ENCODE measurements around the gene HOPX.

The HOPX gene

GRCh38 chr4:56649445-56650261 lies 31.4 kb downstream of the HOPX start:
- H3K4me3 ChIP-seq (ENCODE audit: low read depth, low read length), result no peak overlapping the region
- ChIA-PET CTCF (interaction anchor here (1.1 to 2.9 kb wide), 5 partner anchors 8 to 187 kb away, joined by 3 to 8 read pairs (median 5); no protein-coding TSS in a partner anchor), POLR2A (no interaction called here)
- DNase-seq (ENCODE audit: low read depth, low spot score), result no peak
- TF ChIP-seq CTCF (IDR thresholded peaks at IDR 0.05; ENCODE audit: insufficient read depth, low read length, missing control alignments), result no peak

- DNase-seq (ENCODE audit: low read depth, low spot score), result no peak
- ChIA-PET POLR2A (no interaction called here), CTCF (interaction anchor here (1.3 to 2.9 kb wide), 3 partner anchors 33 to 151 kb away, joined by 5 to 8 read pairs (median 7); no protein-coding TSS in a partner anchor)
- H3K4me3 ChIP-seq (ENCODE audit: low read depth, low read length), result no peak overlapping the region
- no peak for TF ChIP-seq CTCF (IDR thresholded peaks at IDR 0.05; ENCODE audit: insufficient read depth, low read length, missing control alignments)
Measured at GRCh38 chr4:56648824-56649151, 32.3 kb downstream of the HOPX start.

- H3K4me3 ChIP-seq (ENCODE audit: low read depth, low read length), result no peak overlapping the region
- ChIA-PET POLR2A (no interaction called here), CTCF (interaction anchor here (1.3 to 2.9 kb wide), 3 partner anchors 12 to 72 kb away, joined by 3 to 7 read pairs (median 5); no protein-coding TSS in a partner anchor)
- no peak for DNase-seq (ENCODE audit: low read depth, low spot score)
- no peak for TF ChIP-seq CTCF (IDR thresholded peaks at IDR 0.05; ENCODE audit: insufficient read depth, low read length, missing control alignments)
Measured at GRCh38 chr4:56648021-56648823, 32.9 kb downstream of the HOPX start.

GRCh38 chr4:56646341-56646740 lies 34.8 kb downstream of the HOPX start:
- ChIA-PET POLR2A (no interaction called here), CTCF (interaction anchor here (0.6 kb wide), 1 partner anchor 27 kb away, joined by 3 read pairs; no protein-coding TSS in a partner anchor)
- no peak overlapping the region for H3K4me3 ChIP-seq (ENCODE audit: low read depth, low read length)
- DNase-seq (ENCODE audit: low read depth, low spot score), result no peak
- no peak for TF ChIP-seq CTCF (IDR thresholded peaks at IDR 0.05; ENCODE audit: insufficient read depth, low read length, missing control alignments)

GRCh38 chr4:56643596-56643995 lies 37.5 kb downstream of the HOPX start:
- H3K4me3 ChIP-seq (ENCODE audit: low read depth, low read length), result no peak overlapping the region
- DNase-seq (ENCODE audit: low read depth, low spot score), result no peak
- no peak for TF ChIP-seq CTCF (IDR thresholded peaks at IDR 0.05; ENCODE audit: insufficient read depth, low read length, missing control alignments)
- CTCF ChIA-PET, result no interaction called here
- POLR2A ChIA-PET, result no interaction called here

Data from AG04449 (cell line).